ENCODE results near the gene PPIL3.

GRCh38 chr2:200899482-200899881 is 10.6 kb upstream of the PPIL3 start:
- TF ChIP-seq, protein P1, sequence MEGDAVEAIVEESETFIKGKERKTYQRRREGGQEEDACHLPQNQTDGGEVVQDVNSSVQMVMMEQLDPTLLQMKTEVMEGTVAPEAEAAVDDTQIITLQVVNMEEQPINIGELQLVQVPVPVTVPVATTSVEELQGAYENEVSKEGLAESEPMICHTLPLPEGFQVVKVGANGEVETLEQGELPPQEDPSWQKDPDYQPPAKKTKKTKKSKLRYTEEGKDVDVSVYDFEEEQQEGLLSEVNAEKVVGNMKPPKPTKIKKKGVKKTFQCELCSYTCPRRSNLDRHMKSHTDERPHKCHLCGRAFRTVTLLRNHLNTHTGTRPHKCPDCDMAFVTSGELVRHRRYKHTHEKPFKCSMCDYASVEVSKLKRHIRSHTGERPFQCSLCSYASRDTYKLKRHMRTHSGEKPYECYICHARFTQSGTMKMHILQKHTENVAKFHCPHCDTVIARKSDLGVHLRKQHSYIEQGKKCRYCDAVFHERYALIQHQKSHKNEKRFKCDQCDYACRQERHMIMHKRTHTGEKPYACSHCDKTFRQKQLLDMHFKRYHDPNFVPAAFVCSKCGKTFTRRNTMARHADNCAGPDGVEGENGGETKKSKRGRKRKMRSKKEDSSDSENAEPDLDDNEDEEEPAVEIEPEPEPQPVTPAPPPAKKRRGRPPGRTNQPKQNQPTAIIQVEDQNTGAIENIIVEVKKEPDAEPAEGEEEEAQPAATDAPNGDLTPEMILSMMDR (IDR thresholded peaks at IDR 0.05), result no peak
- TF ChIP-seq POLR2A (IDR thresholded peaks at IDR 0.05) (no peak), POLR2AphosphoS5 (IDR thresholded peaks at IDR 0.05) (no peak)

All from breast epithelium (tissue), 3 donors.